WTC11 (cell line): ENCODE data around the gene NAMPT.

ENCODE experiments used
- ATF2 ChIP-seq: sonication (generic); formaldehyde crosslinking; IDR thresholded peaks from 2 replicates; pipeline ENCODE4 v1.8.1; 2022; ENCODE audit warnings: low read depth, missing genetic modification reagents, borderline replicate concordance
- CREB1 ChIP-seq: sonication (generic); formaldehyde crosslinking; IDR thresholded peaks from 2 replicates; pipeline ENCODE4 v1.8.0; 2023; ENCODE audit warnings: mild to moderate bottlenecking, missing genetic modification reagents
- CTCF ChIP-seq: fragments of 200-600 bp; IDR thresholded peaks from 2 replicates; pipeline ENCODE4 v1.8.0; 2022; ENCODE audit warnings: antibody characterized with exemption
- E2F4 ChIP-seq: sonication (generic); formaldehyde crosslinking; IDR thresholded peaks from 2 replicates; pipeline ENCODE4 v1.8.1; 2022; ENCODE audit warnings: low read depth, mild to moderate bottlenecking, moderate library complexity, missing genetic modification reagents, borderline replicate concordance
- MYBL2 ChIP-seq: sonication (generic); formaldehyde crosslinking; IDR thresholded peaks from 2 replicates; pipeline ENCODE4 v1.8.1; 2023; ENCODE audit warnings: mild to moderate bottlenecking, moderate library complexity, missing genetic modification reagents
- NFYB ChIP-seq: sonication (generic); formaldehyde crosslinking; conservative IDR thresholded peaks from 2 replicates; pipeline ENCODE4 v1.8.0; 2022; ENCODE audit warnings: low read depth, missing genetic modification reagents
- NR2C2 ChIP-seq: sonication (generic); formaldehyde crosslinking; IDR thresholded peaks from 2 replicates; pipeline ENCODE4 v1.8.0; 2022; ENCODE audit warnings: mild to moderate bottlenecking, missing genetic modification reagents

- TF ChIP-seq NR2C2 (CRISPR knock-in tag) (no peak), CTCF (no peak), MYBL2 (CRISPR knock-in tag) (no peak), ATF2 (no peak), E2F4 (CRISPR knock-in tag) (no peak), CREB1 (CRISPR knock-in tag) (no peak), NFYB (CRISPR knock-in tag) (no peak)
Observed at GRCh38 chr7:106257752-106258151, 27.0 kb downstream of the NAMPT start.
